Measurements from ENCODE around the gene TCF7. TPM values are rescaled to one million over a fixed set of nuclear protein-coding genes. Genes with fewer than 3 reads are reported as not detected.

Gene TCF7
- total and polyA plus RNA-seq, 7 donors, result 0.24 to 2.6 (median 1.0) TPM

GRCh38 chr5:134131165-134131564 is 16.7 kb downstream of the TCF7 start:
- 78 to 93% (median 81%) methylated on average over 3 of the region's 3 CpGs for WGBS, 3 donors
- no peaks in the 10 kb centered on the region for H3K27me3 ChIP-seq (ENCODE audit: insufficient read depth in 3 of 3, low read length in 2 of 3)
- intact Hi-C loops (cut with DNase I), result no loop called here
- peaks cover 11% of the 10 kb centered on the region for H3K4me1 ChIP-seq
- DNase-seq, result peak in 1 of 2 donors; percentile 24
- H3K4me3 ChIP-seq, result no peak overlapping the region
- no peak for TF ChIP-seq CTCF (IDR thresholded peaks at IDR 0.05)
- H3K9me3 ChIP-seq, result no peaks in the 10 kb centered on the region
- H3K27ac ChIP-seq, result no peak overlapping the region
- ATAC-seq, result no peak
- peaks cover 0 to 35% of the 10 kb centered on the region in 2 donors for H3K36me3 ChIP-seq (ENCODE audit: insufficient read depth in 1 of 2, low read depth in 1 of 2)

DNA sequence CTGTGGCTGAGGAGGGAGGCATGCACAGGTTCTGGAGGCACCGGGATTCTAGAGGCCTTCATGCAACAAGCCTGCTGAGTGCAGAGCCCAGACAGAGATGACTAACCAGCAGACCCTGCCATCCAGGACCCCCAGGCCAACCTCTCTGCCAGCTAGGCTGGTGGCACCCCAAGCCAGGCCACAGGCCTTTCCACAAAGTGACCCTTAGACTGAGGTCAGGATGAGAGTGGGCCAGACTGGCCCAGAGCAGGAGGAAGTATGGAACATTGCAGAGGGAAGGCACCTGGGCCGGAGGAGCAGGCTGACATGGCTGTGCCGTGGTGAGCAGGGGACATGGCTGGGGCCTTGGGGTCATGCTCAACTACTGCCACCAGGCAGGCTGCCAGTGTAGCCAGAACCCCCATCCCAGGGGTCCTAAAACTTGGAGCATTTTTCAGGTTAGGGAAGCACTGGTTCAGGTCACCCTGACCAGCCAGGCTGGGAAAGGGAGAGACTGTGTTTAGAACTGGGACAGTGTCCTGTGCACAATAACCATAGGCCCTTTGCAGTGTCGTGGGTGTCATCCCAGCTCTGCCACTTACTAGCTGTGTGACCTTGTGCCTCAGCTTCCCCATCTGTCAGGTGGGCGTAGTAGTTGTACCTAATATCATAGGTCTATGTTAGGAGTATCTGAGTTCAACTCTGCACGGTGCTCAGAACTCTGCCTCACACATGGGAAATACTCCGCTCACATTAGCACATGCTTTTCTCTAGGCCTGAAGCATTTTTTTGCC is 17.3 kb downstream of the TCF7 start:
- Histone ChIP-seq H3K27ac (no peak overlapping the region), H3K27me3 (ENCODE audit: insufficient read depth in 3 of 3, low read length in 2 of 3) (no peaks in the 10 kb centered on the region), H3K4me3 (no peak overlapping the region), H3K36me3 (ENCODE audit: insufficient read depth in 1 of 2, low read depth in 1 of 2) (peaks cover 0 to 39% of the 10 kb centered on the region in 2 donors), H3K9me3 (no peaks in the 10 kb centered on the region), H3K4me1 (peaks cover 14% of the 10 kb centered on the region)
- DNase-seq, result peak in 1 of 2 donors; percentile 34
- TF ChIP-seq CTCF (IDR thresholded peaks at IDR 0.05), result no peak
- intact Hi-C loops (cut with DNase I), result no loop called here
- 92 to 94% (median 92%) methylated on average over 7 of the region's 7 CpGs for WGBS, 3 donors
- ATAC-seq, result no peak

DNA sequence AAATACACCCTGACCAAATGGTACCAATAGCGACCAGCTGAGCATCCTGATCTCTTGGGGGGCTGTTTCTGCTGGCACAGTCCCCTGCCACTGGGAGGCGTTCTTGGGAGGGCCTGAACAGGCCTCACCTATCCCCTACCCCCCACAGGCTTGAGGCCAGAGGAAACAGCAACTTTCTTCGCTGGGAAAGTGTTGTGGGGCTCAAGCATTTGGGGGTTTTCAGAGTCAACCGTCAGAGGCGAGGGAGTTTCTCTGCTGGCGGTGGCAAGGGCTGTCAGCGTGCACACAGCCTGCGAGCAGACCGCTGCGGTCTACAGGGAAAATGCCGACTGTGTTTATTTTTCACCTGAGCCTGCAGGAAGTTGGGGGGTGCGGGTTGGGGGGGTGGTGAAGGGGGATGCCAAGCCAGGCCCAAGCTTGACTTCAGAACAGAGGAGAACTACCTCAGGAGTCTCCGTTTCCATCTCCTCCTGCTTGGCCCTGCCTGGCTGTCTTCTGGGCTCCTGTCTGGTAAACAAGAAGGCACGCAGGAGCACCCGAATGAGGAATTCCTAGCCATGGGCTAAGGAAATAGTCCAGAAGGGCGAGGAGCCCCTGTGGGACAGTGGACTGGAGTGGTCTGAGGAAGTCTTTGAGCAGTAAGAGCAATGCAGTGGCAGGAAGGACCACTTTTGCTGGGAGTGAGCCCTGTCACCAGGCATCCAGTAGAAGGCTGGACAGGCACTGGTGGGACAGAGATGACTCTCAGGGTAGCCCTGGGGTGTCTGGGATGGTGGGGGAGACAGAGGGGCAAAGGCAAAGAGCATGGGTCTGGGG is 18.1 kb downstream of the TCF7 start:
- WGBS, 3 donors, result 82 to 87% (median 85%) methylated on average over 16 of the region's 16 CpGs
- Histone ChIP-seq H3K27me3 (ENCODE audit: insufficient read depth in 3 of 3, low read length in 2 of 3) (no peaks in the 10 kb centered on the region), H3K27ac (no peak overlapping the region), H3K4me1 (peaks cover 15% of the 10 kb centered on the region), H3K9me3 (no peaks in the 10 kb centered on the region), H3K36me3 (ENCODE audit: insufficient read depth in 1 of 2, low read depth in 1 of 2) (peaks cover 0 to 41% of the 10 kb centered on the region in 2 donors), H3K4me3 (no peak overlapping the region)
- DNase-seq, result peak in 1 of 2 donors; percentile 43
- TF ChIP-seq CTCF (IDR thresholded peaks at IDR 0.05), result no peak
- intact Hi-C loops (cut with DNase I), result no loop called here
- ATAC-seq, result no peak

DNA sequence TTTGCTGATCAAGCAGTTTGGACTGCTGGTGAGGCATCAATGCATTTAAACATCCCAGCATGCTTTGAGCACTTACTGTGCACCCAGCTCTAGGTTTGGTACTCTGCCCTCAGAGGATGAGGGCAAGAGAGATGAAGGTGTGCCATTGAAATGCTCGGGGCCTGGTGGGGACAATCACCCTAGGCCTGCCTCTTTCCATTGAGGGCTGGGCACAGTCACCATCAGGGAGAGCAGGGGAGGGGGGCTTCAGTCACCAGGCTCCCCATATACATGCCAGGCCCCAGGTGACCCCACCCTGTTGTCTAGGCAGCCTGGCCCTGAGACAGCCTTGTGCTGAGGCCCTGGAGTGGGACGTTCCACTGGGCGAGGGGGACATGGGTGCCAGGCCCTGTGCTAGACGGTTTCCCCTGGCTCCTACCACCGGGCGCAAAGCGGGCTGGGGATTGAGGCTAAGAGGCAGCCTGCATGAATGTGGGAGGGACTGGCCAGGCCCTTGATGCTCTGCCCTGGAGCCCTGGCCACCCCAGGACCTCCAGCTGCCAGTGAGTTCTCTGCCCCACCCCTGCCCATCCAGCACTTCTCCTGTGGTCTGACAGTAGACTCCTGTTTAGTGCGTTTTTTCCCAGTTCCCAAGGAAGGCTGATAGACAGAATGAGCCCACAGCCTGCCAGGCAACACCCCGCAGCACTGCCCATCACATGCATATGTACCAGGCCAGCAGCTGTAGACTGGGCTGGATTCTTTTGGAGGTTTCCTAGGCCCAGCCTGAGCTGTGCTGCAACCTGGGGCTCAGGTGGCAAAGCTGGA is 18.9 kb downstream of the TCF7 start:
- H3K27ac ChIP-seq, result no peak overlapping the region
- H3K9me3 ChIP-seq, result no peaks in the 10 kb centered on the region
- peak in 1 of 2 donors; percentile 43 for DNase-seq
- peaks cover 15% of the 10 kb centered on the region for H3K4me1 ChIP-seq
- peaks cover 0 to 41% of the 10 kb centered on the region in 2 donors for H3K36me3 ChIP-seq (ENCODE audit: insufficient read depth in 1 of 2, low read depth in 1 of 2)
- 76 to 79% (median 77%) methylated on average over 8 to 9 of the region's 9 CpGs for WGBS, 3 donors
- H3K4me3 ChIP-seq, result no peak overlapping the region
- intact Hi-C loops (cut with DNase I), result no loop called here
- peak in 2 of 4 donors; percentile 7 to 18 for ATAC-seq
- H3K27me3 ChIP-seq (ENCODE audit: insufficient read depth in 3 of 3, low read length in 2 of 3), result no peaks in the 10 kb centered on the region
- TF ChIP-seq CTCF (IDR thresholded peaks at IDR 0.05), result no peak

Measured in psoas muscle (tissue), 8 donors.